Measurements from ENCODE around the gene MGAT1. TPM values are rescaled to one million over a fixed set of nuclear protein-coding genes. Genes with fewer than 3 reads are reported as not detected.
"Not testable (repeated sequence)": the region's sequence is repeated elsewhere in the genome, so short reads cannot be mapped to it uniquely, and the experiment has no call there.

MGAT1 gene
- total RNA-seq, 1 donor from 2014 or later, result 183 TPM

DNA sequence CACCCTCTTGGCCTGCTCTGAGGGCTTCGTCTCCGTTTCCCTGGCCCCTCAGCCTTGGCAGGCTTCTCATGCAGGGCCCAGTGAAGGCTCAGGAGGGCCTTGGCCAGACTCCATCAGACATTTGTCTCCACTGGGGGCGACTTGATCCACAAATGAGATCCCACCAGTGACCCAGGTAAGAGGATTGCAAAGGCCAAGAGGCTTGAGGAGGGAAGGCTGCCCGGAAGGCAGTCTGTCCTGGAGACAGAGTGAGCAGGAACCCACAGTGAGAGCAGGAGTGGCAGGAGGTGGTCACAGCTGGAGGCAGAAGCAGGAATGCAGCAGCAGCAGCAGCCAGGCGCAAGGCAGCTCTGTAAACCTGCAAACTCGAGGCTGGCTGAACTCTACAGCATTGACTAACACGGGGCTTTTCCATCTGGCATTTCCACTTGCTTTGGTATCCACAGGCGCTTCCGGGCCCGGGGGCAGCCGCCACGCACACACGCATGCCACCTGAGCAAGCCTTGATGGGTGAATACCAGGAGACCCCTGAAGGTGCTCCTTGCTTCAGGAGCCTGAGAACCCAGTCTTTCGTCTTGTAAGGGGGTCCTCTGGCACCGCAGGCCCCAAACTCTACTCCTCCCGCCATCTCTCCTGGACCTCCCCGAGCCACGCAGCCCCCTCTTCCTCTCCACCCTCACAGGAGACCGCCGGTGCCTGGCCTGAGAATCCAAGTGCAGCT lies 14.7 kb downstream of the MGAT1 start:
- no peak for DNase-seq (ENCODE audit: extremely low read depth, low read depth, low spot score)

DNA sequence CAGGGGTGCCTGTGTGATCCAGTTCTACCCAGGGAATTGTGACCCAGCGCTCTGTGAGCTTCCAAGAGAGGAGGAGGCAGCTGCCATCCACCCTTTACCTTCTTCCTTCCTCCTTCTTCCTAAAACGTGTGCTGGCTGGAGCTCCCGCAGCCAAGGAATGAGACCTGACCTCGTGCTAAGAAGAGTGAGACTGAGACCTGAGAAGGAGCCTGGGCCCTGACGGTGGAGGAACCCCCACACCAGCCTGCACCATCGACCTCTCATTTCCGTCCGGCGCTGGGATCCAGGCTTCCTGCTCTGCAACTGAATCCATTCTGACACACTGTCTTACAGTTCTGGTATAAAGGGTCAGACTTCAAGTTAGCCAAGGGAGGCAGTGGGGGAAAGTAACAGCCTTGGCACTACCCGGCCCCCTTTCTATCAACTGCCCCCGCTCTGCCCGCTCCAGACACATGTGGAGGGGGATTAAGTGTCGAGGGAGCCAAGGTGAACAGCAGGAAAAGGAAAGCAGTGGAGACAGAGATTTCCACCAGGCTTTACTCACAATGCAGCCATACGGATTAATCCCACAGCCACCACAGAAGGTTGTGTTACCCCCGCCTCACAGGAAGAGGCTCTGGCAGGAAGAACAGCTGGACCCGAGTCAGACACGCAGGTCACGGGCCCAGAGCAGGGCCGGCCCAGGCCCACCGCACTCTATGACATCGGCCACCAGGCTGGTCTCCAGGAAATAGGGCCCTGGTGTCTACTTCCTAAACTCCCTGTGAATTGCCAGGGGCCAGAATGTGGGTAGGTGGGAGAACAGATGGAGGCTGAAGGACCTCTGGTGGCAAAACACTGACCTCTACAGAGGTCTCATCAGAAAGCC lies 15.8 kb downstream of the MGAT1 start:
- no peak for DNase-seq (ENCODE audit: extremely low read depth, low read depth, low spot score)

DNA sequence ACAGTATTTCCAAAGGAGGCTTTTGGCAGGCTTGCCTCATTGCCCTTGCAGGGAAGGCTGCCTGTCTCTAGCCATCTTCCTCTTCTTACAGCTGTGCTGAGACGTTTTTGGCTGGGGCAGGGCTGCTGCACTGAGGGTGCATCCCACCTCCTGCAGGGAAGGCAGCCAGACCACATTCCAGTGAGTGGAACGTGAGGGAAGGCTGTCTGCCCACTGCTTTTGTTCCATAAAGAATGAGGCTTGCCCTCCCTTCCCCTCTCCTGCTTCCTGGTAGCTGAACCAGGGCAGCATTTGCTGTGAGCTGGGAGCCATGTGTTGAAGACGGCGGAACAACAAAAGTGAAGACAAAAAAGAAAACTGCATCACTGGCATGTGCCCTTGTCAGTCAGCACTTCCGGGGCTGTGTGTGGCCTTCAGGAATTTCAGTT lies 16.8 kb downstream of the MGAT1 start:
- DNase-seq (ENCODE audit: extremely low read depth, low read depth, low spot score), result no peak

DNA sequence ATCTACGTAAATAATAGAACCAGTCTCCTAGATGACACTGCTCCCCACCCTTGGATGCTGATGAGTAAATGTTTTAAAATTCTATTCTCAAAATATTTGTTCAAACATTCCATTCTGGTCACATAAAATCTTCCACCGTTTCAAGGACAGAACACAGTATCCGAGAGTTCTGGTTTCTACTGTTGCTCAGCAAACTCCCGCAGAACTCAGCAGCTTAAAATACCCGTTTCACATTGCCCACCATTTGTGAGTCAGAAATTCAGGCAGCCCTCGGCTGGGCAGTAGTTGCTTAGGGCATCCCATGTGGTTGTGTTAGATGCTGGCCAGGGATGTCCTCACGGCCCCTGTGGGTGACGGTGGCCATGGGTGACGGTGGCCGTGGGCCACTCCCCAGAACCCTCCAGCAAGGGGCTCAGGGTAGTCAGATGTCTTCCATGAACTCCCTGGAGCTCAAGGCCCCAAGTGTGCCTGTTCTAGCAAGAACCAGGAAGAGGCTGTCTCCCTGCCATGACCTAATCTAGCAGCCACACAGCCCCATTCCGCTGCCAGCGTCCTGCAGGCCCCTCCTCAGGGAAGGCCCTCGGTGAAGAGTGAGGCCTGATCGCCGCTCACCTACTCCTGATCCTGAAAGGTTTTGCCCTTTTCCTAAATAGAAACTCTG lies 17.4 kb downstream of the MGAT1 start:
- no peak for DNase-seq (ENCODE audit: extremely low read depth, low read depth, low spot score)

DNA sequence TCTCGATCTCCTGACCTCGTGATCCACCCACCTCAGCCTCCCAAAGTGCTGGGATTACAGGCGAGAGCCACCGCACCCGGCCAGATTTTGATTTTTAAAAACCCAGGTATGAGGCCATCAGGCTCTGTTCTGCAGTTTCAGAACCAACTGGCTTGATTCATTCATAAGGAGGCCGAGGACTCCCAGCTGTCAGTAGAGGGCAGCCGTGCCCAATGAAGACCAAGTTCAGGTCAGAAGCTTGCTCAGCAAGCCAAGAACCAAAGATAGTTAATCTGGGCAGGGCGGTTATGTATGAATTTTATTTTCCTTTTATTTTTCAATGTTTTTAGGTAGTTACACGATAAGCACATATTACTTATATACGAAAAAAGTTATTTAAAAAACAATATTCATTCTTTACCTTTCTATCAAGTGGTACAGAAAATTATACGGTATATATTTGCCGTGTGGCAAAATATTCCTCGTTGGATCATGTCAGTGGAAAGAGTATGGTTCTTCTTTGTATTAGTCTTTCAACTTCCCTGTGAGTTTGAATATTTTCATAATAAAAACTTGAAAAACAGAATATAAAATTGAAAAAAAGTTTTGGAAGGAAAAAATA lies 18.0 kb downstream of the MGAT1 start:
- DNase-seq (ENCODE audit: extremely low read depth, low read depth, low spot score), result no peak

DNA sequence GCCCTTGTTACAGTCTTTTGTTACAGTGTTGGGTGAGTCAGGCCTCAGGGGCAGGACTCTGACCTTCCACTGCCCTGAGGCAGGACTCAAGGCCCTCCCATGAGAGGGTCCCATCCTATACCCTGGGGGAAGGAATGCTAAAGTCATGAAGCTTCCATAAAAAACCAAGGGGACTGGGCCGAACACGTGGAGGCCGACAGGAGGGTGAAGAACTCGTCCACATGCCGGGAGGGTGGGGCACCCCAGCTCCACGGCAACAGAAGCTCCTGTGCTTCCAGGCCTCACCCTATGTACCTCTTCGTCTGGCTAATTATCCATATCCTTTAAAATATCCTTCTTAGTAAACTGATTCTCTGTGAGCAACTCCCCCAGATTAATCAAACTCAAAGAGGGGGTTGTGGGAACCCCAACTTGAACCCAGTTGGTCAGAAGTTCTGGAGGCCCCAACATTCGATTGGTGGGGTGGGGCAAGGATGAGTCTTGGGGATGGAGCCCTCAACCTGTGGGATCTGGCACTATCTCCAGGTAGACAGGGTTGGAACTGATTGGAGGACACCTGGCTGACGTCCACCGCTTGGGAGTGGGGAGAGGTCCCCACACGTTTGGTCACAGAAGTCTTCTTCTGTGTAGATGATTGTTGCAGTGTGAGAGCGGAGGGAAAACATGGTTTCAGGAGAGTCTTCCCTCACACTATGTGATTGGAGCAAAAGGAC lies 19.1 kb downstream of the MGAT1 start:
- no peak for DNase-seq (ENCODE audit: extremely low read depth, low read depth, low spot score)

DNA sequence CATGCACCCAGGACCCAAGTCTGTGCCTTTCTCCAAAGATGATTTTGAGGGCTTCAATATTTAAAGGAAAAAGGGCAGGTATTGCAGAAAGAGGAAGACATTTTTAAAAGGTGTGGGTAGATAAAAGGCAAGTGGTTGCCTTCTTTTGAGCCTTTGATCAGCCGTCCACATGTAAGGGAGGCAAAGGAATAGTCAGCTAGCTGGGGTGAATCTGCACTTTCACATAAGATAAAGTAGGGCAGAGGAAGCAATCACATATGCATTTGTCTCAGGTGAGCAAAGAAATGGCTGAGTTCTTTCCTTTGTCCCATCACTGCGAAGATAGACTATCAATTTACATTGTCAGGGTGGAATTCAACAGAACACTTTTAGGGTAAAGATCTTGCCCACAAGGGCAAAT lies 19.9 kb downstream of the MGAT1 start:
- DNase-seq (ENCODE audit: extremely low read depth, low read depth, low spot score), result no peak

DNA sequence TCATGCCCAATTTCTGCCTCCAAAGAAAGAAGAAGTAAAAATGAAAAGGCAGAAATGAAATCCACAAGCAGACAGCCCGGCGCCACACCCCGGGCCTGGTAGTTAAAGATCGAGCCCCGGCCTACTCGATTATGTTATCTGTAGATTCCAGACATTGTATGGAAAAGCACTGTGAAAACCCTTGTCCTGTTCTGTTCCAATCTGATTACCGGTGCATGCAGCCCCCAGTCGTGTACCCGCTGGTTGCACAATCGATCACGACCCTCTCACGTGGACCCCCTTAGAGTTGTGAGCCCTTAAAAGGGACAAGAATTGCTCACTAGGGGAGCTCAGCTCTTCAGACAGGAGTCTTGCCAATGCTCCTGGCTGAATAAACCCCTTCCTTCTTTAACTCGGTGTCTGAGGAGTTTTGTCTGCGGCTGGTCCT lies 20.7 kb downstream of the MGAT1 start:
- not testable (repeated sequence) for DNase-seq (ENCODE audit: extremely low read depth, low read depth, low spot score)

DNA sequence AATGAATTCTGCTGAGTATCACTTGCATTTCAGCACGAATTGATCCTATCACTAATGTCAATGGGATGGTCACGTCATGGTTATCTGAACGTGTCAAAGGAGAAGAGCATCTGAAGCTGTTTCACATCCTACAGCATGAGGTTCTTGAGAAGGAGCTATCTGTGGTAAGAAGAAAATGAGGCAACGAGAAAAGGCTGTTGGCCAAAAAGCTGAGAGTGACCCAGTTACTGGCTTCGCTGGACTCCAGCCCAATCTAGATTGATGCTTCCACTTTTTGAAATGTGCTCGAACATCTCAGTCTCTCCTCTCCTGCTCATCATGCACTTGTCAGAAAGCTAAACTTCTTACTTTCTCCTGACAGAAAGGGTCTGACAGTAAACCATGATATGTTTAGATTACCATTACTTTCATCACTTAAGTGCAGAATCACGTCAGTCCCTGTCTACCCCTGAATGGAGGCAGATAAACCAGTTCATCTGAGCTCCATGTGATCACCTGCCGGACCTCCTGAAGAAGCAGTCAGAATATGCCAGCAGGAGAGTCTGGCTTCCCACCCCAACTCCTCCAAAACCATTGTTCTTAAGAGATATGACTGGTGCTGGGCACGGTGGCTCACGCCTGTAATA lies 22.5 kb downstream of the MGAT1 start:
- DNase-seq (ENCODE audit: extremely low read depth, low read depth, low spot score), result no peak

DNA sequence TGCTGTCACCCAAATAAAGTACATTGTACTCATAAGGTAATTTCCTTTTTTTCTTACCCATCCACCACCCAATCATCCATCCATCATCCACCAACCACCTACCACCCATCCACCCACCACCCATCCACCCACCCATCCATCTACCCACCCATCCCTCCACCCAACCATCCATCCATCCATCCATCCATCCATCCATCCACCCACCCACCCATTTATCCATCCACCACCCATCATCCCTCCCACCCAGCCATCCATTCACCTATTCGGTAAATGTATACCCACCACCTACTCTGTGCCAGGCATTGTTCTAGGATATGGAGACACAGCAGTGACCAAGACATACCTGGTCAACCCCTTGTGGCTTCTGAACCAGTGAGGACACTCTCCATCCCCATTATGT lies 25.1 kb downstream of the MGAT1 start:
- no peak for DNase-seq (ENCODE audit: extremely low read depth, low read depth, low spot score)

DNA sequence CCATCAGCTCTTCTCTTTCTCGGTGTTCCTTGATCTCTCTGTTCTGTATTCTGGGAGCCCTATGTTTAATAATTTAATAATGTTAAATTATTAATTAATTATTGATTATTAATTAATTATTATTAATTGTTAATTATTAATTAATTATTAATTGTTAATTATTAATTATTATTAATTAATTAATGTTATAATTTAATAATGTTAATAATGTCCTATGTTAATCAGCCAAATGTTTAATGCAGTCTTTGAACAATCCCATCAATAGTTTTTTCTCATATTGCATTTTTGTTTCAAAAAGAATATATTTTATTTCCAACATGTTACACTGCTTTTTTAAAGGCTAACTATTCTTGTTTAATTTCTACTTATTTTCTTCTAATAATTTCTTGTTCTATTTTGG lies 26.2 kb downstream of the MGAT1 start:
- DNase-seq (ENCODE audit: extremely low read depth, low read depth, low spot score), result no peak

DNA sequence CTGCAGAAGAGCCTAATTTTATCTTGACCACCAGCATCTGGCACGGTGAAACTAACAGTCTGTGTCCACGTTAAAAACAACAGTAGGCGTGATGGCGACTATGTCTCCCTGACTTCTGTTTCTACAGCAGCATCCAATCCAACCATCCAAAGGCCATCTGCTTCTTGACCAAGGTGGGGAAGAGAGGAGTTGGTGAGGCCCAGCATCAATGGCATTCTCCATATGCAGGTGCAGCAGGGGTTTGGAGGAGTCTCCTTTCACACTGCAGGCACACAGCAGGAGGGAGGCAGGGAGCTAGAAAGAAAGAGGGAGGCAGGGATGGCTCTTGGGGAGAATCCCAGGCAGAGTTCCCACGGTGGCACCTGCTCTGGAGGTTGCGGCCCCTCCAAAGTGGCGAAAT lies 27.0 kb downstream of the MGAT1 start:
- DNase-seq (ENCODE audit: extremely low read depth, low read depth, low spot score), result no peak

DNA sequence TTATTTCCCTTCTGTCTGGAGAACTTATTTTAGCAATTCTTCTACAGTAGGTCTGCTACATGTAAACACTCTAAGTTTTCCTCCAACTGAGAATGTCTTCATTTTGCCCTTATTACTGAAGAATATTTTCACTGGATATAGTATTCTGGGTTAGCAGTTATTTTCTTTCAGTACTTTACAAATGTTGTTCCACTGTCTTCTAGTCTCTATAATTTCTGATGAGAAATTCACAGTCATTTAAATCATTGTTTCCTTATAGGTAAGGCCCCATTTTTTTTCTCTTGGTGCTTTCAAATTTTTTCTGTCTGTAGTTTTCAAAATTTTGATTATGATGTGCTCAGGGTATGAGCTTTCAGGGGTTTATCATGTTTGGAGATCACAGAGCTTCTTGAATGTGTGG lies 30.8 kb downstream of the MGAT1 start:
- no peak for DNase-seq (ENCODE audit: extremely low read depth, low read depth, low spot score)

DNA sequence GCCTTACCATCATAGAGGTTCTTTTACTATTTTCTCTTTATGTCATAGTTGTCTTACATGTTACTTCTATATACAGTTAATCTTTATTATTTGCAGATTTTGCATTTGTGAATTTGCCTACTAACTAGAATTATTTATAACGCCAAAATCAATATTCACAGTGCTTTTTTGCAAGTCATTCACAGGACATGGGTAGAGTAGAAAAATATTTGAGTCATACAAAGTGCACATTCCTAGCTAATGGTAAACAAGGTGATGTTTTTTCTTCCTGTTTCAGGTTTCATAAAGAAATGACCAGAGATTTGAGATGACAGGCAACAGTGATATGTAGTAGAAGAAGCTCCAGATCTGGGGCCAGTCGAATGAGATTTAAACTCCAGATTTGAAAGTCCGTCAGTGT lies 32.8 kb downstream of the MGAT1 start:
- DNase-seq (ENCODE audit: extremely low read depth, low read depth, low spot score), result no peak

DNA sequence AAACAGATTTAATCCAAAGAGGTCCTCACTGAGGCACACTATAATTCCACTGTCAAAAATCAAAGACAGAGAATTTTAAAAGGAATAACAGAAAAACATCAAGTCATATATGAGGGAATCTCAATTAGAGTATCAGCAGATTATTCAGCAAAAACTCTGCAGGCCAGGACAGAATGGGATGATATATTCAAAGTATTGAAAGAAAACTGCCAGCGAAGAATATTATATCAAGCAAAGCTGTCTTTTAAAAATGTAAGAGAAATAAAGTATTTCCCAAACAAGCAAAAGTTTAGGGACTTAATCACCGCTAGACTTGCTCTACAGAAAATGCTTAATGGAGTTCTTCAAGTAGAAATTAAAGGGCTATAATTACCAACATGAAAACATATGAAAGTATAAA lies 47.0 kb downstream of the MGAT1 start:
- DNase-seq (ENCODE audit: extremely low read depth, low read depth, low spot score), result no peak

DNA sequence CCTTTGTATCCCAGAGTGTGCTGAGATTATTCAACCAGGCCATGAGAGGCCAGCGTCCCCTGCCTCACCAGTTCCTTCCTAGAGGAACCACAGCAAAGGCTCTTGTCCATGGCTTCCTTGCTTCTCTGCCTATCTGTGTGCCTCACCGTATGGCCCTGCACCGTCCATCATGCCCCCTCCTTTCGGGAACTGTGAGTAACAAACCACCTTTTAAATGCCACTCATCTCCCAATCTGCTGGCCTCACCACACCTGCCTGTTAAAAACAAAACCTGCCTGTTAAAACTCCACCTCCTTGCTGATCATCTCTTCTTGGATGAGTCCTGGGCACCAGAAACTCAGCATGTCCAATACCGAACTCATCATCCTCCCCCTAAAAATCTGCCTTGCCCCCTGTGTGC lies 58.4 kb downstream of the MGAT1 start:
- DNase-seq (ENCODE audit: extremely low read depth, low read depth, low spot score), result no peak

DNA sequence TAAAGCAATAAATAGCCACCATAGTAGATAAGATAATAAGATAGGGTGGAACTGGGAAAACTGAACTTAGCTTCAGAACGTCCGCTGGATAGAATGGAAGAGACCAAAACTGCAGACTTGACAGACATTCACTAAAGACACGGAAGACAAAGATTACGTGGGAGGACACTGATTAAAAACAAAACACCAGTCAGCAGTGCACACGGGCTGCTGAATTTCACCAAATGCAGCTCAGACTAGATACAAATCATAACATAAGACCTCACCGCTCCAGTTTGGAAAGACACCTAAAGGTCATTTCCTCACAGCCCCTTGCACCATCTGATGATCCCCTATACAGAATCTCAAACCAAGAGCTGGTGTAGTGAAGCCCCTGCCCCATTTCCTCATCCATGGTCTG lies 59.9 kb downstream of the MGAT1 start:
- DNase-seq (ENCODE audit: extremely low read depth, low read depth, low spot score), result no peak

DNA sequence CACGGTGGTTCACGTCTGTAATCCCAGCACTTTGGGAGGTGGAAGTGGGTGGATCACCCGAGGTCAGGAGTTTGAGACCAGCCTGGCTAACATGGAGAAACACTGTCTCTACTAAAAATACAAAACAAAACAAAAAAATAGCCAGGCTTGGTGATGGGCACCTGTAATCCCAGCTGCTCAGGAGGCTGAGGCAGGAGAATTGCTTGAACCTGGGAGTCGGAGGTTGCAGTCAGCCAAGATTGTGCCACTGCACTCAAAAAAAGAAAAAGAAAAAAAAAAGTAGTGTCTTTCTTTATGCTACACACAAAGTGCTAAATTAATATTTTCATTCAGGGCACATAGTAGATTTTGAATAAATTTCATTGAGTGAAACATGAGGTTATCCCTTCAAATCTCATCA lies 61.7 kb downstream of the MGAT1 start:
- not testable (repeated sequence) for DNase-seq (ENCODE audit: extremely low read depth, low read depth, low spot score)

DNA sequence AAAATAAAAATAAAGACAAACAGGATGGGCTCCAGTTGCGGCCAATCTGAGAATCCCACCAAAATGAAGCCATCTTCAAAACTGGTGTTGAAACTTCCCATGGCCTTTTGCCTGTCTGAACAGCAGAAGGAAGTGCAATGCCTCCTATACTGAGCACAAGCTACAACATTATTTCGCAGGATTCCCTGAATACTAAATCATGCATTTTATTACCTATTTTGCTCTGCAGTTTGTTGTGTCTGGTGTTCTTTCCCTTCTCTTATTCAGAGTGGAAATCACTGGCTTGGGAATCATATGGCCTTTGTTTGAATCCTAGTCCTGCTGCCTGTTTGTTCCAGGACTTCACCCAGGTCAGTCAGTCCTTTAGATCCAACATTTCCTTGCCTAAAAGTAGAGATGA lies 62.6 kb downstream of the MGAT1 start, which contains the start of gene OR2Y1:
TSS of gene OR2Y1 (minus strand) at position 101 of the 400 bp plus-strand sequence. CDS start at position 101, 0 bp downstream.
- no peak for DNase-seq (ENCODE audit: extremely low read depth, low read depth, low spot score)

DNA sequence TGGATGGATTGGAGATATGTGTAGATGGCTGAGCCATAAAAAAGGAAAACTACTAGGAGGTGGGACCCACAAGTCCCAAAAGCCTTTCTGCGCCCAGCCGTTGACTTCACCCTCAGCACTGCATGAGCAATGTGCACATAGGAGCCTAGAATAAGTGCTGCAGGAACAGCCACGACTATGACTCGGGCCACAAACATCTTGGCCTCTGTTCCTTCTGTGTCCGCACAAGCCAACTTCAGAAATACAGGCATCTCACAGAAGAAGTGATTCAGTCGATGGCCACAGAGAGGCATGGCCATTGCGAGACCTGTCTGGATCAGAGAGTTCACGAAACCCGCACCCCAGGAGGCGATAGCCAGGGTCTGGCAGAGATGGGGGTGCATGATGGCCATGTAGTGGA lies 63.3 kb downstream of the MGAT1 start:
- no peak for DNase-seq (ENCODE audit: extremely low read depth, low read depth, low spot score)

Measured in glomerular endothelial cell (primary cell).